ENCODE measurements around the gene SLFN14. TPM values are rescaled to one million over a fixed set of nuclear protein-coding genes. Genes with fewer than 3 reads are reported as not detected.

The SLFN14 gene
- total RNA-seq, 1 experiment from 2014 or later = not detected

DNA sequence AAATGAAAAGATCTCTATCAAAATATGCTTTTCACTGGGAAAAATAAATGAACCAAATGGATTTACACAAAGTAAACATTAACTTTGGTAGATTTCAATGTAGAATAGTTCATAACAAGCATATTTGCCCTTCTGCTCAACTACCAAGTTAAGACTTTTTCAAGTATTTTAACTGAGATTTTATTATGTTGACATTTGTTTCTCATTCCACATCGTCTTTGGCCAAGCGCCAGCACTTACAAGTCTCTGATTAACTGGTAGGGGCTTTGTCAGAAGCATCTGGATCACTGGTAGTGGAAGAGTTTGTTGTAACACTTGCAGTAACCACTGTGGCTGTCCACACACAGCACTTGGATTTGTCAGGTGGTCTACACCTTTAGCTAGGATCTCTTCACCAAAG is 46.1 kb downstream of the SLFN14 start:
- Mint-ChIP-seq H3K36me3 (ENCODE audit: insufficient read depth in 1 of 3, low read depth in 3 of 3) (no peaks in the 10 kb centered on the region), H3K27ac (no peak overlapping the region), H3K4me3 (no peak overlapping the region), H3K4me1 (no peaks in the 10 kb centered on the region), H3K9me3 (peaks cover 3 to 6% of the 10 kb centered on the region in 2 experiments; a peak in 2 of 5 replicates), H3K27me3 (ENCODE audit: low read depth) (peaks cover 46% of the 10 kb centered on the region)
- H3K79me2 ChIP-seq (ENCODE audit: insufficient read depth, low read length) = no peaks in the 10 kb centered on the region
- H2BK5ac ChIP-seq (ENCODE audit: insufficient read length, low read length) = no peak overlapping the region
- no peak overlapping the region for H3K14ac ChIP-seq (ENCODE audit: insufficient read depth, low read length)
- H2BK15ac ChIP-seq (ENCODE audit: low read depth, low read length) = no peak overlapping the region
- DNase-seq = no peak
- no peaks in the 10 kb centered on the region for H3K9me3 ChIP-seq (ENCODE audit: control insufficient read depth, low read depth, low read length)
- H3K4ac ChIP-seq (ENCODE audit: low read depth, low read length) = no peak overlapping the region
- H3K27me3 ChIP-seq (ENCODE audit: insufficient read depth, low read length) = no peaks in the 10 kb centered on the region
- H3K18ac ChIP-seq (ENCODE audit: insufficient read length, low read depth, low read length) = no peak overlapping the region
- H4K8ac ChIP-seq (replicated peaks; ENCODE audit: insufficient read length, low read depth, low read length) = no peak overlapping the region
- H3T11ph ChIP-seq (ENCODE audit: low read length) = no peak overlapping the region
- no peak overlapping the region for H3K9ac ChIP-seq (ENCODE audit: extremely low read depth, insufficient read length, low read length)
- H2AFZ ChIP-seq (ENCODE audit: low read length) = no peak overlapping the region
- no peaks in the 10 kb centered on the region for H4K20me1 ChIP-seq (ENCODE audit: control insufficient read depth, insufficient read depth, insufficient read length)
- no peak overlapping the region for H2BK120ac ChIP-seq (ENCODE audit: low read depth, low read length, poor library complexity, severe bottlenecking)
- no peak overlapping the region for H4K5ac ChIP-seq (ENCODE audit: insufficient read length, low read depth, low read length)
- H3K79me1 ChIP-seq (ENCODE audit: insufficient read depth, low read depth, low read length, poor library complexity, severe bottlenecking) = no peaks in the 10 kb centered on the region
- H3K56ac ChIP-seq (ENCODE audit: insufficient read length, low read depth, low read length) = no peak overlapping the region
- no peak overlapping the region for H2AK5ac ChIP-seq (ENCODE audit: insufficient read length, low read length)
- H2BK20ac ChIP-seq (ENCODE audit: low read depth, low read length, poor library complexity, severe bottlenecking) = no peak overlapping the region
- H2BK12ac ChIP-seq (ENCODE audit: insufficient read length, low read depth, low read length) = no peak overlapping the region
- H3K4me2 ChIP-seq (ENCODE audit: insufficient read depth, insufficient read length, low read length) = no peak overlapping the region
- no peak overlapping the region for H4K91ac ChIP-seq (ENCODE audit: insufficient read length, low read depth, low read length)
- WGBS (ENCODE audit: extremely low coverage, insufficient read length, low lambda C conversion rate) = no CpG with 5 or more reads among the region's 2 CpGs
- H3K23me2 ChIP-seq (ENCODE audit: insufficient read length, low read depth, low read length, poor library complexity, severe bottlenecking) = no peaks in the 10 kb centered on the region
- no peak overlapping the region for H3K27ac ChIP-seq (ENCODE audit: insufficient read length, low read depth, low read length)
- no peaks in the 10 kb centered on the region for H3K4me1 ChIP-seq (ENCODE audit: insufficient read depth, low read length)
- H3K23ac ChIP-seq (ENCODE audit: insufficient read length, low read depth, low read length) = no peak overlapping the region
- TF ChIP-seq, protein P1, sequence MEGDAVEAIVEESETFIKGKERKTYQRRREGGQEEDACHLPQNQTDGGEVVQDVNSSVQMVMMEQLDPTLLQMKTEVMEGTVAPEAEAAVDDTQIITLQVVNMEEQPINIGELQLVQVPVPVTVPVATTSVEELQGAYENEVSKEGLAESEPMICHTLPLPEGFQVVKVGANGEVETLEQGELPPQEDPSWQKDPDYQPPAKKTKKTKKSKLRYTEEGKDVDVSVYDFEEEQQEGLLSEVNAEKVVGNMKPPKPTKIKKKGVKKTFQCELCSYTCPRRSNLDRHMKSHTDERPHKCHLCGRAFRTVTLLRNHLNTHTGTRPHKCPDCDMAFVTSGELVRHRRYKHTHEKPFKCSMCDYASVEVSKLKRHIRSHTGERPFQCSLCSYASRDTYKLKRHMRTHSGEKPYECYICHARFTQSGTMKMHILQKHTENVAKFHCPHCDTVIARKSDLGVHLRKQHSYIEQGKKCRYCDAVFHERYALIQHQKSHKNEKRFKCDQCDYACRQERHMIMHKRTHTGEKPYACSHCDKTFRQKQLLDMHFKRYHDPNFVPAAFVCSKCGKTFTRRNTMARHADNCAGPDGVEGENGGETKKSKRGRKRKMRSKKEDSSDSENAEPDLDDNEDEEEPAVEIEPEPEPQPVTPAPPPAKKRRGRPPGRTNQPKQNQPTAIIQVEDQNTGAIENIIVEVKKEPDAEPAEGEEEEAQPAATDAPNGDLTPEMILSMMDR (conservative IDR thresholded peaks at IDR 0.05) = no peak

Other genes with a start within 250 kb of the SLFN14 start
- gene SLFN11, start 187.2 kb downstream of the SLFN14 start, total RNA-seq (2021) = 0.55 and 0.90 TPM in 2 replicates
- 13.4 and 14.5 TPM in 2 replicates for gene SLFN12, start 128.3 kb downstream of the SLFN14 start, total RNA-seq (2021)
- gene SLFN13, start 112.1 kb downstream of the SLFN14 start, total RNA-seq (2021) = 10.1 TPM in 2 replicates
- not detected in 2 replicates for gene SLFN12L, start 23.1 kb downstream of the SLFN14 start, total RNA-seq (2021)
- 5.4 and 5.8 TPM in 2 replicates for gene PEX12, start 17.8 kb upstream of the SLFN14 start, total RNA-seq (2021)
- gene AP2B1, start 26.5 kb upstream of the SLFN14 start, total RNA-seq (2021) = 208 and 217 TPM in 2 replicates
- 15.0 and 15.9 TPM in 2 replicates for gene RASL10B, start 170.8 kb upstream of the SLFN14 start, total RNA-seq (2021)
- gene GAS2L2, start 192.4 kb upstream of the SLFN14 start, total RNA-seq (2021) = not detected in 2 replicates
- gene C17orf50, start 200.1 kb upstream of the SLFN14 start, total RNA-seq (2021) = not detected in 2 replicates
- gene MMP28, start 234.8 kb upstream of the SLFN14 start, total RNA-seq (2021) = not detected in 2 replicates
- gene TAF15, start 248.7 kb upstream of the SLFN14 start, total RNA-seq (2021) = 290 and 304 TPM in 2 replicates

All from H9 (cell line).